LNCAP (cell line): ENCODE results near the gene KLHDC3.
A peak's percentile ranks its signal among the peaks of the same experiment; 100 is the strongest.

Experiments
- CTCF ChIP-seq: fragments of 450-650 bp; IDR thresholded peaks from 2 replicates; pipeline ENCODE4 v1.5.1; 2017; ENCODE audit warnings: mild to moderate bottlenecking

Gene KLHDC3

DNA sequence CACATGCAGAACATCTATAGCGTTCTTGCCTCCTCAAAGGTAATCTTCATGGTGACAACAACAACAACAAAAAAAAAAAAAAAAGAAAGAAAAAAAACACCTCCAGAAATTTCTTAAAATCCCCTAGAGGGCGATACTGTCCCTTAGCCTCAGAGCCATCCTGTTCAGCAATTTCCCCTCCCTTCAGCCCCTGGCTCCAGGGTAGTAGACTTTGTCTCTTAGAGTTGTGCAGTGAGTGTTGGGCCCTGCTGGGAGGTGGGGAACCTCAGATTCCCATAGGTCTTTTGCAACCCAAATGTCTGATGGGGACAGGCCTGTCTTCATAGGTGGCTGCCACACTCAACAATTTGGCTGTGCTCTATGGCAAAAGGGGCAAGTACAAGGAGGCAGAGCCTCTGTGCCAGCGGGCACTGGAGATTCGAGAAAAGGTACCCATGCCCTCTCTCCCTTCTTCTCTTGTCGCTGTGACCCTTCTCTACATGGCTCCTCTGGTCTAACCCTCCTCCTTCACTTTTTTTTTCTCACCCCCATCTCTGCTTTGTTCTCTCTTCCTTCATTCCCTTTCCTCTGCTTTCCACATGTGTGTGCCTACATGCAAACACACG, 56.1 kb downstream of the KLHDC3 start:
- peak; percentile 55 for TF ChIP-seq CTCF
